GM23338 (cell line): Measurements from ENCODE around the gene FHIT. TPM values are rescaled to one million over a fixed set of nuclear protein-coding genes. Genes with fewer than 3 reads are reported as not detected.

Source experiments
- ATAC-seq: fragments of 200-7000 bp; cut with Tn5 transposase; 3 replicates; pipeline ENCODE4 v1.9.1; 2020
- DNase-seq: peaks from one replicate; pipeline ENCODE4 v3.0.0-alpha.2; 2015; ENCODE audit warnings: low spot score
- H2AFZ ChIP-seq: fragments of 200-600 bp; sonication (generic); 2 replicates; pipeline ENCODE4 v1.8.0; 2016; ENCODE audit warnings: antibody characterized with exemption, mild to moderate bottlenecking, moderate library complexity
- H3F3A ChIP-seq: fragments of 200-600 bp; sonication (generic); replicated peaks from 2 replicates; pipeline ENCODE4 v1.8.0; 2017; ENCODE audit warnings: antibody characterized with exemption, mixed run types, low read depth
- H3K27ac ChIP-seq: fragments of 200-600 bp; sonication (generic); 2 replicates; pipeline ENCODE4 v1.6.1; 2016; ENCODE audit warnings: low read depth
- H3K27me3 ChIP-seq: fragments of 200-600 bp; sonication (generic); 2 replicates; pipeline ENCODE4 v1.8.0; 2016; ENCODE audit warnings: mild to moderate bottlenecking, mixed run types, moderate library complexity; ENCODE audit not compliant: insufficient read depth
- H3K36me3 ChIP-seq: fragments of 200-600 bp; sonication (generic); 2 replicates; pipeline ENCODE4 v1.8.0; 2016; ENCODE audit warnings: mild to moderate bottlenecking; ENCODE audit not compliant: insufficient read depth
- H3K4me1 ChIP-seq: fragments of 200-600 bp; sonication (generic); 2 replicates; pipeline ENCODE4 v1.8.0; 2016; ENCODE audit warnings: mild to moderate bottlenecking, moderate library complexity; ENCODE audit not compliant: insufficient read depth
- H3K4me2 ChIP-seq: fragments of 200-600 bp; sonication (generic); 2 replicates; pipeline ENCODE4 v1.7.1; 2017; ENCODE audit warnings: mixed run types
- H3K4me3 ChIP-seq: fragments of 200-600 bp; sonication (generic); 2 replicates; pipeline ENCODE4 v1.6.1; 2016; ENCODE audit warnings: mixed run types
- H3K79me2 ChIP-seq: fragments of 200-600 bp; sonication (generic); replicated peaks from 2 replicates; pipeline ENCODE4 v1.8.0; 2017; ENCODE audit warnings: mild to moderate bottlenecking; ENCODE audit not compliant: insufficient read depth
- H3K9me2 ChIP-seq: fragments of 200-600 bp; sonication (generic); 2 replicates; pipeline ENCODE4 v1.8.0; 2017; ENCODE audit not compliant: insufficient read depth
- H4K20me1 ChIP-seq: fragments of 200-600 bp; sonication (generic); replicated peaks from 2 replicates; pipeline ENCODE4 v1.8.0; 2017; ENCODE audit warnings: mild to moderate bottlenecking; ENCODE audit not compliant: insufficient read depth
- H3K27ac Mint-ChIP-seq: 2 replicates; pipeline ENCODE4 v1.8.0; 2020; ENCODE audit warnings: inconsistent platforms, mild to moderate bottlenecking, moderate library complexity, mixed read lengths
- H3K27me3 Mint-ChIP-seq: 3 replicates; pipeline ENCODE4 v1.8.0; 2022; ENCODE audit warnings: low read depth, mild to moderate bottlenecking, moderate library complexity, mixed read lengths, inconsistent platforms; ENCODE audit not compliant: insufficient read depth, poor library complexity
- H3K36me3 Mint-ChIP-seq: 3 replicates; pipeline ENCODE4 v1.8.0; 2021; ENCODE audit warnings: low read depth, mild to moderate bottlenecking, inconsistent platforms, moderate library complexity, mixed read lengths
- H3K4me1 Mint-ChIP-seq: 3 replicates; pipeline ENCODE4 v1.8.0; 2020; ENCODE audit warnings: mild to moderate bottlenecking, inconsistent platforms, mixed read lengths
- H3K4me3 Mint-ChIP-seq: 3 replicates; pipeline ENCODE4 v1.8.0; 2021; ENCODE audit warnings: moderate library complexity, mild to moderate bottlenecking, inconsistent platforms, mixed read lengths
- H3K9me3 Mint-ChIP-seq: 3 replicates; pipeline ENCODE4 v1.8.0; 2020; ENCODE audit warnings: moderate library complexity, mild to moderate bottlenecking, inconsistent platforms, mixed read lengths
- CREB1 ChIP-seq: fragments of 250-450 bp; sonication (Bioruptor Pico); IDR thresholded peaks from 2 replicates; pipeline ENCODE4 v1.5.0; 2020; ENCODE audit warnings: low read depth, mild to moderate bottlenecking, moderate library complexity
- ETS1 ChIP-seq: IDR thresholded peaks from 2 replicates; pipeline ENCODE4 v1.6.1; 2016; ENCODE audit warnings: antibody characterized with exemption
- EZH2 ChIP-seq: fragments of 200-600 bp; sonication (generic); IDR thresholded peaks from one replicate; pipeline ENCODE4 v1.8.0; 2017; ENCODE audit warnings: antibody characterized with exemption, mild to moderate bottlenecking, low read depth; ENCODE audit not compliant: unreplicated experiment
- EZH2phosphoT487 ChIP-seq: fragments of 200-600 bp; sonication (generic); IDR thresholded peaks from one replicate; pipeline ENCODE4 v1.8.1; 2018; ENCODE audit warnings: antibody characterized with exemption; ENCODE audit not compliant: unreplicated experiment
- JUNB ChIP-seq: IDR thresholded peaks from one replicate; pipeline ENCODE4 v1.6.1; 2016; ENCODE audit warnings: antibody characterized with exemption; ENCODE audit not compliant: unreplicated experiment
- NANOG ChIP-seq: IDR thresholded peaks from 2 replicates; pipeline ENCODE4 v1.6.1; 2016; ENCODE audit warnings: antibody characterized with exemption, borderline replicate concordance
- POLR2AphosphoS5 ChIP-seq: IDR thresholded peaks from 2 replicates; pipeline ENCODE4 v1.6.1; 2016; ENCODE audit warnings: antibody characterized with exemption, low read depth
- STAT1 ChIP-seq: IDR thresholded peaks from one replicate; pipeline ENCODE4 v1.6.1; 2016; ENCODE audit warnings: antibody characterized with exemption; ENCODE audit not compliant: unreplicated experiment
- ZNF114 ChIP-seq: fragments of 250-450 bp; sonication (Bioruptor Pico); IDR thresholded peaks from 2 replicates; pipeline ENCODE4 v1.5.0; 2020; ENCODE audit warnings: mild to moderate bottlenecking, moderate library complexity
- ZNF331 ChIP-seq: fragments of 250-450 bp; sonication (Bioruptor Pico); IDR thresholded peaks from 2 replicates; pipeline ENCODE4 v1.5.0; 2020; ENCODE audit warnings: low read depth, mild to moderate bottlenecking, moderate library complexity
- polyA plus RNA-seq: library from polyadenylated mRNA; unstranded; fragments of >200 nt; fragmentation: Nextera tagmentation; extraction: Ambion mirVana; gene quantifications from 2 replicates; pipeline ENCODE4 v1.2.1, GENCODE V29; 2016
- total RNA-seq: library from RNA; depleted of rRNA; stranded (reverse); fragments of >200 nt; shearing (Covaris generic); gene quantifications from 2 replicates; pipeline ENCODE4 v1.2.3, GENCODE V29; 2014
- TF ChIP-seq, protein P1 (sequence below): fragments of 250-450 bp; sonication (Bioruptor Pico); IDR thresholded peaks from 2 replicates; pipeline ENCODE4 v1.5.0; 2020; ENCODE audit warnings: mild to moderate bottlenecking, moderate library complexity
- TF ChIP-seq, protein P2 (sequence below): IDR thresholded peaks from one replicate; pipeline ENCODE4 v1.6.1; 2018; ENCODE audit warnings: antibody characterized with exemption; ENCODE audit not compliant: unreplicated experiment
- TF ChIP-seq, protein P3 (sequence below), 2 experiments: fragments of 200-600 bp in 1 of 2; sonication (generic) in 1 of 2; conservative IDR thresholded peaks; 2 replicates each; pipeline versions ENCODE4 v1.5.1 to v1.6.1; 2016 to 2017; ENCODE audit warnings: antibody characterized with exemption in 2 of 2, low read depth in 2 of 2, mild to moderate bottlenecking in 2 of 2, moderate library complexity in 1 of 2

FHIT gene
- total and polyA plus RNA-seq, 2 experiments from 2014 or later = 3.0 to 8.3 TPM

GRCh38 chr3:60102154-60102553 is 1149.1 kb downstream of the FHIT start:
- peaks cover 5% of the 10 kb centered on the region; the same call in 1 of the 2 replicates for H3K9me2 ChIP-seq
- H4K20me1 ChIP-seq = no peaks in the 10 kb centered on the region
- H3K79me2 ChIP-seq = no peaks in the 10 kb centered on the region
- Mint-ChIP-seq H3K4me1 (peaks cover 9% of the 10 kb centered on the region; the same call in 2 of the 3 replicates), H3K36me3 (no peaks in the 10 kb centered on the region), H3K4me3 (no peak overlapping the region), H3K9me3 (no peaks in the 10 kb centered on the region), H3K27ac (no peak overlapping the region), H3K27me3 (peaks cover 2% of the 10 kb centered on the region)
- H2AFZ ChIP-seq = no peak overlapping the region
- H3K27ac ChIP-seq = no peak overlapping the region
- DNase-seq (no peak), ATAC-seq (no peak)
- H3K4me2 ChIP-seq = no peak overlapping the region
- TF ChIP-seq, protein P1, sequence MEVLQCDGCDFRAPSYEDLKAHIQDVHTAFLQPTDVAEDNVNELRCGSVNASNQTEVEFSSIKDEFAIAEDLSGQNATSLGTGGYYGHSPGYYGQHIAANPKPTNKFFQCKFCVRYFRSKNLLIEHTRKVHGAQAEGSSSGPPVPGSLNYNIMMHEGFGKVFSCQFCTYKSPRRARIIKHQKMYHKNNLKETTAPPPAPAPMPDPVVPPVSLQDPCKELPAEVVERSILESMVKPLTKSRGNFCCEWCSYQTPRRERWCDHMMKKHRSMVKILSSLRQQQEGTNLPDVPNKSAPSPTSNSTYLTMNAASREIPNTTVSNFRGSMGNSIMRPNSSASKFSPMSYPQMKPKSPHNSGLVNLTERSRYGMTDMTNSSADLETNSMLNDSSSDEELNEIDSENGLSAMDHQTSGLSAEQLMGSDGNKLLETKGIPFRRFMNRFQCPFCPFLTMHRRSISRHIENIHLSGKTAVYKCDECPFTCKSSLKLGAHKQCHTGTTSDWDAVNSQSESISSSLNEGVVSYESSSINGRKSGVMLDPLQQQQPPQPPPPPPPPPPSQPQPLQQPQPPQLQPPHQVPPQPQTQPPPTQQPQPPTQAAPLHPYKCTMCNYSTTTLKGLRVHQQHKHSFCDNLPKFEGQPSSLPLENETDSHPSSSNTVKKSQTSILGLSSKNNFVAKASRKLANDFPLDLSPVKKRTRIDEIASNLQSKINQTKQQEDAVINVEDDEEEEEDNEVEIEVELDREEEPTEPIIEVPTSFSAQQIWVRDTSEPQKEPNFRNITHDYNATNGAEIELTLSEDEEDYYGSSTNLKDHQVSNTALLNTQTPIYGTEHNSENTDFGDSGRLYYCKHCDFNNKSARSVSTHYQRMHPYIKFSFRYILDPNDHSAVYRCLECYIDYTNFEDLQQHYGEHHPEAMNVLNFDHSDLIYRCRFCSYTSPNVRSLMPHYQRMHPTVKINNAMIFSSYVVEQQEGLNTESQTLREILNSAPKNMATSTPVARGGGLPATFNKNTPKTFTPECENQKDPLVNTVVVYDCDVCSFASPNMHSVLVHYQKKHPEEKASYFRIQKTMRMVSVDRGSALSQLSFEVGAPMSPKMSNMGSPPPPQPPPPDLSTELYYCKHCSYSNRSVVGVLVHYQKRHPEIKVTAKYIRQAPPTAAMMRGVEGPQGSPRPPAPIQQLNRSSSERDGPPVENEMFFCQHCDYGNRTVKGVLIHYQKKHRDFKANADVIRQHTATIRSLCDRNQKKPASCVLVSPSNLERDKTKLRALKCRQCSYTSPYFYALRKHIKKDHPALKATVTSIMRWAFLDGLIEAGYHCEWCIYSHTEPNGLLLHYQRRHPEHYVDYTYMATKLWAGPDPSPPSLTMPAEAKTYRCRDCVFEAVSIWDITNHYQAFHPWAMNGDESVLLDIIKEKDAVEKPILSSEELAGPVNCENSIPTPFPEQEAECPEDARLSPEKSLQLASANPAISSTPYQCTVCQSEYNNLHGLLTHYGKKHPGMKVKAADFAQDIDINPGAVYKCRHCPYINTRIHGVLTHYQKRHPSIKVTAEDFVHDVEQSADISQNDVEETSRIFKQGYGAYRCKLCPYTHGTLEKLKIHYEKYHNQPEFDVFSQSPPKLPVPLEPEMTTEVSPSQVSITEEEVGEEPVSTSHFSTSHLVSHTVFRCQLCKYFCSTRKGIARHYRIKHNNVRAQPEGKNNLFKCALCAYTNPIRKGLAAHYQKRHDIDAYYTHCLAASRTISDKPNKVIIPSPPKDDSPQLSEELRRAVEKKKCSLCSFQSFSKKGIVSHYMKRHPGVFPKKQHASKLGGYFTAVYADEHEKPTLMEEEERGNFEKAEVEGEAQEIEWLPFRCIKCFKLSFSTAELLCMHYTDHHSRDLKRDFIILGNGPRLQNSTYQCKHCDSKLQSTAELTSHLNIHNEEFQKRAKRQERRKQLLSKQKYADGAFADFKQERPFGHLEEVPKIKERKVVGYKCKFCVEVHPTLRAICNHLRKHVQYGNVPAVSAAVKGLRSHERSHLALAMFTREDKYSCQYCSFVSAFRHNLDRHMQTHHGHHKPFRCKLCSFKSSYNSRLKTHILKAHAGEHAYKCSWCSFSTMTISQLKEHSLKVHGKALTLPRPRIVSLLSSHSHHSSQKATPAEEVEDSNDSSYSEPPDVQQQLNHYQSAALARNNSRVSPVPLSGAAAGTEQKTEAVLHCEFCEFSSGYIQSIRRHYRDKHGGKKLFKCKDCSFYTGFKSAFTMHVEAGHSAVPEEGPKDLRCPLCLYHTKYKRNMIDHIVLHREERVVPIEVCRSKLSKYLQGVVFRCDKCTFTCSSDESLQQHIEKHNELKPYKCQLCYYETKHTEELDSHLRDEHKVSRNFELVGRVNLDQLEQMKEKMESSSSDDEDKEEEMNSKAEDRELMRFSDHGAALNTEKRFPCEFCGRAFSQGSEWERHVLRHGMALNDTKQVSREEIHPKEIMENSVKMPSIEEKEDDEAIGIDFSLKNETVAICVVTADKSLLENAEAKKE (CRISPR knock-in tag) = no peak
- no peak for TF ChIP-seq JUNB
- no peak for TF ChIP-seq ZNF331 (CRISPR knock-in tag)
- TF ChIP-seq EZH2phosphoT487 = no peak
- no peak for TF ChIP-seq POLR2AphosphoS5
- no peak for TF ChIP-seq NANOG
- no peak for TF ChIP-seq STAT1
- no peak for TF ChIP-seq ETS1
- TF ChIP-seq, protein P2, sequence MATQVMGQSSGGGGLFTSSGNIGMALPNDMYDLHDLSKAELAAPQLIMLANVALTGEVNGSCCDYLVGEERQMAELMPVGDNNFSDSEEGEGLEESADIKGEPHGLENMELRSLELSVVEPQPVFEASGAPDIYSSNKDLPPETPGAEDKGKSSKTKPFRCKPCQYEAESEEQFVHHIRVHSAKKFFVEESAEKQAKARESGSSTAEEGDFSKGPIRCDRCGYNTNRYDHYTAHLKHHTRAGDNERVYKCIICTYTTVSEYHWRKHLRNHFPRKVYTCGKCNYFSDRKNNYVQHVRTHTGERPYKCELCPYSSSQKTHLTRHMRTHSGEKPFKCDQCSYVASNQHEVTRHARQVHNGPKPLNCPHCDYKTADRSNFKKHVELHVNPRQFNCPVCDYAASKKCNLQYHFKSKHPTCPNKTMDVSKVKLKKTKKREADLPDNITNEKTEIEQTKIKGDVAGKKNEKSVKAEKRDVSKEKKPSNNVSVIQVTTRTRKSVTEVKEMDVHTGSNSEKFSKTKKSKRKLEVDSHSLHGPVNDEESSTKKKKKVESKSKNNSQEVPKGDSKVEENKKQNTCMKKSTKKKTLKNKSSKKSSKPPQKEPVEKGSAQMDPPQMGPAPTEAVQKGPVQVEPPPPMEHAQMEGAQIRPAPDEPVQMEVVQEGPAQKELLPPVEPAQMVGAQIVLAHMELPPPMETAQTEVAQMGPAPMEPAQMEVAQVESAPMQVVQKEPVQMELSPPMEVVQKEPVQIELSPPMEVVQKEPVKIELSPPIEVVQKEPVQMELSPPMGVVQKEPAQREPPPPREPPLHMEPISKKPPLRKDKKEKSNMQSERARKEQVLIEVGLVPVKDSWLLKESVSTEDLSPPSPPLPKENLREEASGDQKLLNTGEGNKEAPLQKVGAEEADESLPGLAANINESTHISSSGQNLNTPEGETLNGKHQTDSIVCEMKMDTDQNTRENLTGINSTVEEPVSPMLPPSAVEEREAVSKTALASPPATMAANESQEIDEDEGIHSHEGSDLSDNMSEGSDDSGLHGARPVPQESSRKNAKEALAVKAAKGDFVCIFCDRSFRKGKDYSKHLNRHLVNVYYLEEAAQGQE = no peak
- TF ChIP-seq CREB1 = no peak
- no peak for TF ChIP-seq EZH2
- no peak for TF ChIP-seq ZNF114 (CRISPR knock-in tag)
- TF ChIP-seq, protein P3, sequence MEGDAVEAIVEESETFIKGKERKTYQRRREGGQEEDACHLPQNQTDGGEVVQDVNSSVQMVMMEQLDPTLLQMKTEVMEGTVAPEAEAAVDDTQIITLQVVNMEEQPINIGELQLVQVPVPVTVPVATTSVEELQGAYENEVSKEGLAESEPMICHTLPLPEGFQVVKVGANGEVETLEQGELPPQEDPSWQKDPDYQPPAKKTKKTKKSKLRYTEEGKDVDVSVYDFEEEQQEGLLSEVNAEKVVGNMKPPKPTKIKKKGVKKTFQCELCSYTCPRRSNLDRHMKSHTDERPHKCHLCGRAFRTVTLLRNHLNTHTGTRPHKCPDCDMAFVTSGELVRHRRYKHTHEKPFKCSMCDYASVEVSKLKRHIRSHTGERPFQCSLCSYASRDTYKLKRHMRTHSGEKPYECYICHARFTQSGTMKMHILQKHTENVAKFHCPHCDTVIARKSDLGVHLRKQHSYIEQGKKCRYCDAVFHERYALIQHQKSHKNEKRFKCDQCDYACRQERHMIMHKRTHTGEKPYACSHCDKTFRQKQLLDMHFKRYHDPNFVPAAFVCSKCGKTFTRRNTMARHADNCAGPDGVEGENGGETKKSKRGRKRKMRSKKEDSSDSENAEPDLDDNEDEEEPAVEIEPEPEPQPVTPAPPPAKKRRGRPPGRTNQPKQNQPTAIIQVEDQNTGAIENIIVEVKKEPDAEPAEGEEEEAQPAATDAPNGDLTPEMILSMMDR (conservative IDR thresholded peaks at IDR 0.05; ENCODE audit: low read depth in 2 of 2) = no peak
- no peaks in the 10 kb centered on the region for H3F3A ChIP-seq
- peaks cover 4% of the 10 kb centered on the region; the same call in 1 of the 2 replicates for H3K4me1 ChIP-seq
- no peak overlapping the region for H3K4me3 ChIP-seq
- H3K36me3 ChIP-seq = no peaks in the 10 kb centered on the region
- no peaks in the 10 kb centered on the region for H3K27me3 ChIP-seq
